T1000 (cell line): ENCODE results near the gene ZNF263.
"Not testable (repeated sequence)": the region's sequence is repeated elsewhere in the genome, so short reads cannot be mapped to it uniquely, and the experiment has no call there.

Experiments used
- DNase-seq: peaks from one replicate; lab custom pipeline; 2025; ENCODE audit warnings: mixed read lengths; lab: John Stamatoyannopoulos, UW

ZNF263 gene

DNA sequence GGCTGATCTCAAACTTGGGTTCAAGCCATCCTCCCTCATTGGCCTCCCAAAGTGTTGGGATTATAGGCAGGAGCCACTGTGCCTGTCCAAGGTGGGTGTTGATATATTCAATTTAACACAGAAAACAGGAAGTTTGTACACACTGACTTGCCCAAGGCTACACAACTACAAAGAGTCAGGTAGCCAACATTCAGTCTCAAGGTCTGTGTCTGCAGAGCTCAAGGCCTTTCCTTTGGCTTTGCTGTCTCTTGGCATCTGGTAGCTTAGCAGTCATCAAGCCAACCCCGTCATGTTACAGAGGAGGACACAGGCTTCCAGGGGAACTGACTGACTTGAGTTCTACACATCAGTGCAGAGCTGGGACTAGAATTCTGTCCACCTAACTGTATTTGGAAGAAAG lies 15.0 kb upstream of the ZNF263 start:
- DNase-seq = no peak

DNA sequence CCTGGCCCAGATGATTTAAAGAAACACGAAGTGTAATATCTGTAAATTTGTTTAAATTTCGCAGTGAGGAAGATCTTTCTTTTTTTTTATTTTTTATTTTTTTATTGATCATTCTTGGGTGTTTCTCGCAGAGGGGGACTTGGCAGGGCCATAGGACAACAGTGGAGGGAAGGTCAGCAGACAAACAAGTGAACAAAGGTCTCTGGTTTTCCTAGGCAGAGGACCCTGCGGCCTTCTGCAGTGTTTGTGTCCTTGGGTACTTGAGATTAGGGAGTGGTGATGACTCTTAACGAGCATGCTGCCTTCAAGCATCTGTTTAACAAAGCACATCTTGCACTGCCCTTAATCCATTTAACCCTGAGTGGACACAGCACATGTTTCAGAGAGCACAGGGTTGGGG lies 12.6 kb upstream of the ZNF263 start:
- not testable (repeated sequence) for DNase-seq

GRCh38 chr16:3271281-3271680 lies 12.0 kb upstream of the ZNF263 start:
- not testable (repeated sequence) for DNase-seq

DNA sequence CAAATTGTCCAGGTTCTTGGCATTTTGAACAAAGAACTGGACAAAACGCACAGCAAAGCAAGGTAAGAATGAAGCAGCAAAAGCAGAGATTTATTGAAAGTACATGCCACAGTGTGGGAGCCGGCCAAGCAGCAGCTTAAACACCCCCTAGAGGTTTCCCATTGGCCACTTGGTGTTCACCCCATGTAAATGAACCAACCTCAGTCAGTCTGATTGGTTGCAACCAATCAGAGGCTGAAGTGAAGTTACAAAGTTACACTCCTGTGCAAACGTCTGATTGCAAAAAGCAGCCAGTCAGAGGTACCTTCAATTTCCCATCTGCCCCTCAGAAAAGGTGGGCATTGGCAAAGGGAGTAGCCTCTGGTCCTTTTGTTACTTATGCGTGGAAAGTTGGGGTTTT lies 8.8 kb upstream of the ZNF263 start:
- DNase-seq = no peak

- DNase-seq = no peak
These were observed 8.3 kb upstream of the ZNF263 start for GRCh38 chr16:3274947-3275346.

GRCh38 chr16:3276679-3277078 lies 6.6 kb upstream of the ZNF263 start:
- DNase-seq = no peak

DNA sequence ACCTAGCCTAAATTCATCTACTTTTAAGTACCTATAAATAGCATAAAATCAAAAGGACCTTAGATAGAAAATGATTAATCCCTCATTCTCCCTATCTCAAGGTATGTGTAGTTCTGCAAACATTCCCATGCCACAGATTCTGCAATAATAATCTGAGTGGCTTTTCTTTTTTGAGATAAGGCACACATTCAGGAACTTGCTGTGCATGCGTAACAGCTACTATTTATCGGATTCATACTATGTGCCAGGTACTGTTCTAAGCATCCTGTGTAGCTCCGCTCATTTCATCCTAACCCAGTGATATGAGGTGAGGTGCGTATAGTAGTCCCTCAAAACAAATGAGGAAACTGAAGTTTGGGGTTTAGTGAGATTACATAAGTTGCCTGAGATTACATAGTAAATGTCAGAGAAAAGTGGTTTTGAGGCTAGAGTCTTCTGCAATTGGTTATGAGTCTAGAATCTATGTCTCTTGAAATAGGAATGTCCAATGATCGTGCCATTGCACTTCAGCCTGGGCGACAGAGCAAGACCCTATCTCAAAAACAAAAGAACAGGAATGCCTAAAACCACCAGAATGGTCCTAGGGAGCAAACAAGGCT lies 2.0 kb upstream of the ZNF263 start:
- DNase-seq = no peak

GRCh38 chr16:3282103-3282729 lies 1.1 kb upstream of the ZNF263 start:
- peak; percentile 75 for DNase-seq

- no peak for DNase-seq
These were observed 504 bp downstream of the ZNF263 start for GRCh38 chr16:3283543-3284447.

GRCh38 chr16:3285131-3285530 lies 1.8 kb downstream of the ZNF263 start:
- no peak for DNase-seq

GRCh38 chr16:3289998-3290673 lies 6.8 kb downstream of the ZNF263 start:
- no peak for DNase-seq

GRCh38 chr16:3292604-3293003 lies 9.3 kb downstream of the ZNF263 start:
- DNase-seq = no peak

DNA sequence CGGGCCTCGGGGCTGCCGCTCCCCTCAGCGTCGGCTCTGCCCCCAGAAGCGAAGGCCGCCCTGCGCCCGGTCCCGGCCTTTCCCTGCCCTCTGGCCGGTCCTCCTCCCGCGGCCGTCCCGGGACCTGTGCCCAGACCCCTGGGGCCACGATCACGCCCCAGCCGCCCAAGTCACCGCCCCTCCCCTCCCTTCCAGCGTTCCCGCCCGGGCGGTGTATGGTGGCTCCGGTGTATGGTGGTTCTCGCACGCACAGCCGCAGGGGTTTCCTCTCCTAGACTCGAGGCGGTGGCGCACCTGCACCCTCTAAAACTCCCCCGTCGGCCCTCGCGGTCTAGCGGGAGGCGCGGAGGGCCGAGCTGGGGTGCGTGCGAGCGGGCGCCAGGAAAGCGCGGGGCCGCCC lies 11.9 kb downstream of the ZNF263 start:
- no peak for DNase-seq

- no peak for DNase-seq
These were observed 12.5 kb downstream of the ZNF263 start for GRCh38 chr16:3295783-3296182.

- no peak for DNase-seq
These were observed 21.1 kb downstream of the ZNF263 start for GRCh38 chr16:3304370-3304769.

DNA sequence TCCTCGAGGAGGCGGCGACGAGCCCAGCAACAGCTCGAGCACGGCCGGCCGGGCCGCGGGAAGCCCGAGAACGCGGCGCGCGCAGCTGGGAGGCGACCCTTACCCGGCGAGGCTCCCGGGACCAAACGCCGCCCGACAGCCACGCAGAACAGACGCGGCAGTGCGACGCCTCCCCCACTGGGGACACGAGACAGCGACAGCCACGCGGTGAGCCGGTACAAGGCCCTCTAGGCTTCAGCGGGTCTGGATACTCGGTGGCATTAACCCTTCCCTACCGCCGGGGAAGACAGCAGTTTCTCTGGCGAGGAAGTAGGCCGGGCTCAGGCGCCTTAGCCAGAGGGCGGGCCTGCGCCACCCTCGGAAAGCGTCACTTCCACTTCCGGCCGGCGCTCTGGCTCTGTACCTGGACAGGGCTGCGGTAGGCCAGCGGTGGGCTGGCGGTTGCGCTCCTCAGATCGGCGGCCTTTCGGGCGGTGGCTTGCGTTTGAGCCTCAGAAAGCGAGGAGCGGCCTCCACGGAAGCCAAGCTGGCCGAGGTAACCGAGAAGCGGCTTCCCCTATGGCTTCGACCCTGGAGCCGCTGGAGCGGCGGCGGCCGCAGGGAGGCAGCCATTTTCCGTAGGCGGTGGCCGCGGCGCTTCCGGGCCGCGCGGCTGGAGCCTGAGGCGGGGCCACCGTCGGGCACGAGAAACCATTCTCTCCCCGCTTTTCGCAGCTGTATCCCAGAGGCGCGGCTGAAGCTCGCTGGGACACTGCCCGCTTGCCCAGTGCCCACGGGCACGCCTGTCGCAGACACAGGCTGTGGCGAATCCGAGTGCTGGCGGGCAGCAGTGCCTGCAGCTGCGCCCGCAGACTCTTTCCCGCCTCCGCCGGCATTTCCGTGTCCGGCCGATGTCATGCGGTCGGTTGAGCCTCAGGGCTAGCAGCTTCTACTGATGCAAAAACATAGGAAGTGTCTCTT lies 22.1 kb downstream of the ZNF263 start, which contains the start of the genes TIGD7 and ZNF75A:
TSS of gene TIGD7 (minus strand) at position 322 of the 960 bp plus-strand sequence. CDS start 4,816 bp downstream, outside the sequence.
TSS of gene ZNF75A (plus strand) at position 389 of the 960 bp plus-strand sequence. CDS start 2,932 bp downstream, outside the sequence.
- DNase-seq = peak; percentile 89

GRCh38 chr16:3306078-3306477 lies 22.8 kb downstream of the ZNF263 start:
- DNase-seq = no peak

GRCh38 chr16:3311496-3311895 lies 28.2 kb downstream of the ZNF263 start:
- no peak for DNase-seq

GRCh38 chr16:3317315-3317999 lies 34.2 kb downstream of the ZNF263 start:
- no peak for DNase-seq

DNA sequence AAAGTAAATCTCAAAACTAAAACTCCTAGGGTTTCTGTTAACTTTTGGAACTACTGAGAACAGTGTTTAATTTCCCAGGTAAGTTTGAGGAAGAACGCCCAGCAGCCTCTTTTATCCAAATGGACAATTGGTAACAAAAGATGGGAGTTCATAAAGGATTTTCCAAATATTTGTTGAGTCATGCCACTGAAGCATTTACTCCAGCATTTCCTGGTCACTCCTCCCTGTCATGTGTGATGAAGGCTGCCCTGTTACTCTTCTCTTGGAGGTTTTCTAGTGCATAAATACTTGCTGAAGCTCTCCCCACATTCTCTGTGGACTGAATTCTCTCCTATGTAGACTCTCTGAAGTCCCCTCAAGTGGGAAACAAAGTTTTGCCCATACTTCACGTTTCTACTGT lies 38.5 kb downstream of the ZNF263 start:
- DNase-seq = no peak
